ENCODE data around the gene PDE6C. TPM values are rescaled to one million over a fixed set of nuclear protein-coding genes. Genes with fewer than 3 reads are reported as not detected.
A peak's percentile ranks its signal among the peaks of the same experiment; 100 is the strongest.

The PDE6C gene
- not detected for total RNA-seq

- DNase-seq: no peak
Observed at GRCh38 chr10:93612311-93612710, at the start of gene PDE6C. PDE6C (plus strand) TSS chr10:93612537; CDS start chr10:93612726, 189 bp downstream.

GRCh38 chr10:93565446-93565845 is 46.9 kb upstream of the PDE6C start:
- no peak for DNase-seq

- no peak for DNase-seq
Observed at GRCh38 chr10:93566435-93567276, 45.7 kb upstream of the PDE6C start, which contains the start of gene FFAR4. FFAR4 (plus strand) TSS chr10:93566665; CDS start chr10:93566721, 56 bp downstream.

- no peak for DNase-seq
Observed at GRCh38 chr10:93567277-93568104, 44.8 kb upstream of the PDE6C start.

- no peak for DNase-seq
Observed at GRCh38 chr10:93568105-93568390, 44.3 kb upstream of the PDE6C start.

- DNase-seq: no peak
Observed at GRCh38 chr10:93570383-93570782, 42.0 kb upstream of the PDE6C start.

GRCh38 chr10:93572606-93573005 is 39.7 kb upstream of the PDE6C start:
- DNase-seq: no peak

- no peak for DNase-seq
Observed at GRCh38 chr10:93573051-93573909, 39.1 kb upstream of the PDE6C start.

- no peak for DNase-seq
Observed at GRCh38 chr10:93573924-93574323, 38.4 kb upstream of the PDE6C start.

GRCh38 chr10:93576888-93577287 is 35.4 kb upstream of the PDE6C start:
- DNase-seq: no peak

- no peak for DNase-seq
Observed at GRCh38 chr10:93577565-93577964, 34.8 kb upstream of the PDE6C start.

- DNase-seq: no peak
Observed at GRCh38 chr10:93579089-93579488, 33.2 kb upstream of the PDE6C start.

- no peak for DNase-seq
Observed at GRCh38 chr10:93579985-93580711, 32.2 kb upstream of the PDE6C start.

GRCh38 chr10:93580828-93581227 is 31.5 kb upstream of the PDE6C start:
- DNase-seq: peak; percentile 20

- DNase-seq: no peak
Observed at GRCh38 chr10:93584445-93584844, 27.9 kb upstream of the PDE6C start.

GRCh38 chr10:93589648-93590562 is 22.4 kb upstream of the PDE6C start:
- DNase-seq: no peak

- DNase-seq: no peak
Observed at GRCh38 chr10:93590638-93591037, 21.7 kb upstream of the PDE6C start.

GRCh38 chr10:93591065-93591808 is 21.1 kb upstream of the PDE6C start:
- no peak for DNase-seq

GRCh38 chr10:93593254-93593653 is 19.1 kb upstream of the PDE6C start:
- DNase-seq: no peak

GRCh38 chr10:93593749-93594148 is 18.6 kb upstream of the PDE6C start:
- no peak for DNase-seq

Measured in tongue (tissue), 2 donors.